ENCODE results near the gene WDR35.

DNA sequence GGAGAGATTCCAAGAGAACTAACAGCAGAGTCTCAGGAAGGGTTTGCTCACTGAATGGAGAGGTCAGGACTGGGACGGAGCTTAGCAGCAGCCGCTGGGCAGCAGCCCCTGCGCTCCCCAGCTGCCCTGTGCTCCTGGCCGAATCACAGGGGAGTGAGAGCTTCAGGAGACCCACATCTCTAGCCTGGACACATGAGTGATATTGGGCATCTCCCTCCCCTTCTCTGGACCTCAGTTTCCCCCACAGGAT lies 22.1 kb upstream of the WDR35 start:
- TF ChIP-seq EZH2 (optimal IDR thresholded peaks at IDR 0.05; ENCODE audit: low read depth, low read length), result no peak
- no peak for TF ChIP-seq EZH2phosphoT487 (IDR thresholded peaks at IDR 0.05; ENCODE audit: low read length)
- TF ChIP-seq CTCF (IDR thresholded peaks at IDR 0.05; ENCODE audit: low read length), result no peak

Data from MM.1S (cell line).